KBM-7 (cell line): ENCODE measurements around the gene TMEM53.
A peak's percentile ranks its signal among the peaks of the same experiment; 100 is the strongest.
"Not testable (repeated sequence)": the region's sequence is repeated elsewhere in the genome, so short reads cannot be mapped to it uniquely, and the experiment has no call there.

Experiments used
- DNase-seq: peaks from one replicate; pipeline ENCODE4 v3.0.0-alpha.2; 2015
- in situ Hi-C: fragments of 300-500 bp; cut with MboI; formaldehyde crosslinking; loops from 2 replicates; pipeline ENCODE4 v1.14.3; 2020; ENCODE audit warnings: low sequenced_read_pairs, low pct_unique_long_range_greater_than_20kb, mixed read lengths

Gene TMEM53

DNA sequence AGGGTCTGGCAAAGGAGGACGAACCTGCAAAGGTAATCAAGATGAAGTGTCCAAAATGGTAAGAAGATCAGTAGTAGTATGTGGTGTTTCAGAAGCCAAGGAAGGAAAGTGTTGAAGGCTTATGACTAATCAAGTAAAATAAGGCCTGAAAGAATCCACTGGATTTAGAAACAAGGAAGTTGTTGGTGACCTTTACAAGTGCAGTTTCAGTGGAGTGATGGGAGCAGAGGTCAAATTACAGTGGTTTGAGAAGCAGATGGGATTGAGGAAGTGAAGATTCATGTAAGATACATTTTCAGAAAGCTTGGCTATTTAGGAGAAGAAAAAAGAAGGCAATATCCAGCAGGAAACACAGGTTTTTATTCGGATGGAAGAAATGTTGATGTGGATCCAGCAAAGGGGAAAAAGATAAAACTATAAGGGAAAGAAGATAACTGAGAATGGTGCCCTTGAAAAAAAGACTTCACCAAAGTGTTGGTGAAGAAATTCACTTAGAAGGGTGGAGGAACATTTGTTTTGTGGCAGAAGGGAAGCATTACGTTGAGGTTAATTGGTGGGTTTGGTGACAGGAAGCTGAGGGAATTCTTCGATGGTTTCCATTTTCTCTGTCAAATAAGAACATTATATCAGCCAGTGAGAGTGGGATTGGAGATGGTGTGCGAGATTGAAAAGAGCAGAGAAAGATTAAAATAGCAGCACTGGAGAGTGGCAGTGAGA, 2.4 kb upstream of the TMEM53 start:
- in situ Hi-C loops: no loop called here
- peak; percentile 89 for DNase-seq

DNA sequence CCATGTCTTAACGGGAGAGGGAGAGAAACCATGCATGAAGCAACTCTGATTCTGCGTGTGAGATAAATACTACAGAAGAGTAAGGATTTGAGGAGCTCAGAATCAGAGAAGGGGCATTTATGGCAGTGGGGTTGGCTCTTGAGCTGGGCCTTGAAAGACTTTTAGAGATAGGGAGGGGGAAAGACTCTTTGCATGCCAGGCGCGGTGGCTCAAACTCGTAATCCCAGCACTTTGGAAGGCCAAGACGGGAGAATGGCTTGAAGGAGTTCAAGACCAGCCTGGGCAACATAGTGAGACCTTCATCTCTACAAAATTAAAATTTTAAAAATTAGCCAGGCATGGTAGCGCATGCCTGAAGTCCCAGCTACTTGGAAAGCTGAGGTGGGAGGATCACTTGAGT, 905 bp upstream of the TMEM53 start:
- in situ Hi-C loops: no loop called here
- no peak for DNase-seq

DNA sequence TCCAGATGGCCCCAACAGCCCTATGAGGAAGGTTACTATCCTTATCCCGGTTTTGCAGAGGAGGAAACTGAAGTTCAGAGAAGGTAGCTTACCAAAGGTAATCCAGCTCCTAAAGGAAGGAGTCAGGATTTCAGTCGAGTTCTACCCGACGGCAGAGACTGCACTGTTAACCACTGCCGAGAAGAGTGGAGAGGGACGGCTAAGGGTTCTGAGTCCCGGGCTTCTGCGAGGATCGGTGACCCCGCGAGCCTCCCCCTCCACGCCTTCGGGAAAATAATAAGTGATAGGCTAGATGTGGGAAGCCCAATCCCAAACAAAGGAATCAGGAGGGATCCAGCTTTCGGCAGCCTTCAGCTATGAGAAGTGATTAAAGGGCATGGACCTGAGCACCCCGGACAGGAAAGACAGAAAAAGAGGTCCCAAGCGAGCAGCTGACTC, 587 bp downstream of the TMEM53 start:
- in situ Hi-C loops: no loop called here
- no peak for DNase-seq

DNA sequence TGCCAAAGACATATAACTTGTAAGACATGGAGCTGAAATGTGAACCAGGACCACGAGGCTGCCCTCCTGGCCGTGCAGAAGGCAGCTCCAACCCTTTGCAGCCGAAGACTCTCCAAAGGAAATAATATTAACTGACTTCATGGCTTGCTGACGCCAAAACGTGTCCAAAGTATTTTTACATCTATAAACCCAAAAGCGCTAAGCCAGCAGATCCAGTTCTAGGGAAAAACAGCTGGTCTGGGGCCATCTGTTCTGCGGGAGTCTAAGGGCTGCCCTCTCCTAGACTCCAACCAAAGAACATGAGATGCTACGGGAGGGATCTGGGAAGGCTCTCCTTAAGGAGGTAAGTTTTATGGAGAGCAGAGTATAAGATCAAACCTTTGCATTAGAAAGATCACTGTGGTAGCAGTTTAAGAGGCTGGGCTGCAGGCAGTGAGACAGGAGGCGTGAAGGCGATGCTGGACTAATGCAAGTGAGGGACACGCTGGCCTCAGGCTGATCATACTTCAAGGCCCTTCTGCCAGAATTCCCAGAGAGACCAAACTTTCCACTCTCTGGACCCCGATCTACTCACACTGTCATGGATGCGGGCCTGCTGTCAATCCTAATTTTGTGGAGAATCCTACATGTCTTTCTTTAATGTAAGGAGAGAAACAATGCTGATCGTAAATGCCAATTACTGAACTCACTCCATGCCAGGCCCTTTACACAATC, 1.2 kb downstream of the TMEM53 start:
- DNase-seq: no peak
- in situ Hi-C loops: no loop called here

DNA sequence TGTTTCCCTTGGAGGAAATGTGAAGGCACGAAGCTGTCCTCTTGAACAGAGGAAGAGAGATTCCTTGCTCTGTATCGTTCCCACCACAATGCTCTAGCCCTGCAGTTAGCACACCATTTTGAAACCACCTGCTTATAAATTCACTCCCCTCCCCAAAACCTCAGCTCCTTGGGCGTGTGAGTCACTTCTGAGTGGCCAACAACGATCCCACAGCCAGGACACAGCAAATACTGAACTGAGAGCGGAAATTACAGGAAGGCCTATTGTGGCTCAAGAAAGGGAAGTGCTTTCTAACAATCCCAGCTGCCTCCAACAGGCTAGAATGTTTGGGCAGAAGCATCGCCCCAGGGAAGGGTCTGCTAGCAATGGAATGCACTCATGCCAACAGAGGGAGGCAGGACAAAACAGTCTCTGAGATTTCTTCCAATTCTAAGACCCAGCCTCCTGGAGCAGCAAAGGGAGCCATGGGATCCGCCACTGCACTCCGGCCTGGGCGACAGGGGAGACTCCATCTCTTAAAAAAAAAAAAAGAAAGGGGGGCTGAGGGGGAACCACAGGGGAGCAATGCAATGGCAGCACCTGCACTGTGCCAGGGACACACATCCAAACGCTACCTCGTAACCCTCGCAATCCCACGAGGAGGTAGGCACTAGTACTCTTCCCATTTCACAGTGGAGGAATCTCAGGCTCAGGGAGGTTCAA, 1.9 kb downstream of the TMEM53 start:
- in situ Hi-C loops: no loop called here
- peak; percentile 98 for DNase-seq

DNA sequence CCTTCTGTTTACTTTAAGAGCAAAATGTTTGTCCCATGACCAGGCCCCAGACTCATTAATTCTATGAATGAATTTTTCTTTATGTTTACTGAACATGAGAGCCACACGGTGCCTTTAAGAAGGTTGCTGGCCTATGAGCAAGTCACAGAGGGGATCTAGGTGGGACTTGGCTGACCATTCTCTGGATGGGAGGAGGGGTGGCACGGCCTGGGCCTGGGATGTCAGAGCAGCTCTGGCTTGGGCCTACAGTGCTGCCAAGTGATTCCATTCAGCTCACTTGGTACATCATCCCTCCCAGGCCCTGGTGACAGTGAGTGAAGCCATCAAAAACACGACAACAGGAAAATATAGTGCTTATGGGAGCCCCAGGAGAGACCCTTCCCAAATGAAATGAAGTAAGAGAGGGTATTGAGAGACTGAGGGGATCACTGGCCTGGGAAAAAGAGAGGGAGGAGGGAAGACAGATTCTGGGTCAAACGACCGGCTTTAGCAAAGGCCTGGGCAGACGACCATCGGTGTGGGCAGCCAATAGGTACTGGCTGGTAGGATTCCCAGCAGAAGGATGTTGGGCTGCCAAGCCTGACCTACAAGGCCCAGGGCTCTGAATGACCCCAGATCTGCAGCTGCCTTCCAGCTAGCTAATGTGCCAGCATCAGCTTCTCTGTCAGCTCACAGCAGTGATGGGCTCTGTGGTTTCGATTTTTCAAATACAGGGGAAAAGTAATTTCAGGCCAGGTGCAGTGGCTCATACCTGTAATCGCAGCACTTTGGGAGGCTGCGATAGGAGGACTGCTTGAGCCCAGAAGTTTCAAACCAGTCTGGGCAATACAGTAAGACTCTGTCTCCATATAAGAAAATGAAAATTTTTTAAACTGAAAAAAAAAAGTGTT, 3.3 kb downstream of the TMEM53 start:
- in situ Hi-C loops: no loop called here
- DNase-seq: no peak

DNA sequence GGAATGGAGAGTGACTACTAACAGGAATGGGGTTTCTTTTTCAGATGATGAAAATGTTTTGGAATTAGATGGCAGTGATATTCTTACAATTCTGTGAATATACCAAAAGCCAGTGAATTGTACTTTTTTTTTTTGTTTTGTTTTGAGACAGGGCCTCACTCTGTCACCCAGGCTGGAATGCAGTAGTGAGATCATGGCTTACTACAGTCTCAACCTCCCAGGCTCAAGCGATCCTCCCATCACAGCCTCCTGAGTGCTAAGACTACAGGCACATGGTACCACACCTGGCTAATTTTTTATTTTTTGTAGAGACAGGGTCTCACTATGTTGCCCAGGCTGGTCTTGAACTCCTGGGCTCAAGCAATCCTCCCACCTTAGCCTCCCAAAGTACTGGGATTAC, 7.6 kb downstream of the TMEM53 start:
- in situ Hi-C loops: not testable (repeated sequence)

DNA sequence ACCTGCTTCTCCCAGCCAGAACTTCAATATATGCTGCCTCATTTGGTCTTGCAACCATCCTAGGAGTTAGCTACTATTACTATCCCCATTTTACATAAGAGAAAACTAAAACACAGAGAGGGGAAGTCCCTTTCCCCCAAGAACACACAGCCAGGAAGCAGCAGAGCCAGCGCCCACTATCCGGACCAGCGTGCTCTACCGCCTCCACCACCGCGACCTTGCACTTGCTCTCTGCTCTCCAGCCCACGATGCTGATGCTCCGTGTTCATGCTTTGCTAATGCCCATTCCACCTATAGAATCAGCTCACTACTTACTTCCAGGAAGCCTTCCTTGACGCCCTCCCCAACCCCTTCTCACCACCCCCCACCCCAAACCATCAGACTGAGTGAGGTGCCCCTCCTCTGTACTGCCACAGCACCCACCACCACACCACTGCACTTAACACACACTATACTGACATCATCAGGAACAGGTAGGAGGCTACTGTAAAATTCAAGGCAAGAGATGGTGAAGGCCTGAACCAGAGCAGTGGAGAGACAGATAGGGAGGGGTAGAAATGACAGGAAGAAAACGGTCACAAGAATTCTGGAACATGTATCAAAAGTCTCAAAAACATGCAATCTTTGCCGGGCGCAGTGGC, 9.4 kb downstream of the TMEM53 start:
- DNase-seq: peak; percentile 23
- in situ Hi-C loops: no loop called here

More for the DNA sequence above, 7.6 kb downstream of the TMEM53 start:
- not testable (repeated sequence) for DNase-seq

DNA sequence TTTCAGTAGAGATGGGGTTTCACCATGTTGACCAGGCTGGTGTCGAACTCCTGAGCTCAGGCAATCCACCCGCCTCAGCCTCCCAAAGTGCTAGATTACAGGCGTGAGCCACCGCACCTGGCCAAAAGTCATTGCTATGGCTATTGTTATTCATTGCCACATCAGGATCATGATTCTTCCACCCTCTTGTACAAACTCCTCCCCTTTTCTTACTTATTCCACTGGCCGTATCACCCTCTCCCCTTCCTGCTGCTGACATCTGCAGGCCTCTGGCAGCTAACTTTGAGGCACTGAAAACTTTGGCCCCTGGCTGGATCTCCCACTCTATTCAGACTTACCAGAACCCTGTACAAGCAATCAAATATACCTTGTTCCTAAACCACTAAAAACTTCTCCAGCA, 10.9 kb downstream of the TMEM53 start:
- in situ Hi-C loops: no loop called here
- DNase-seq: no peak

DNA sequence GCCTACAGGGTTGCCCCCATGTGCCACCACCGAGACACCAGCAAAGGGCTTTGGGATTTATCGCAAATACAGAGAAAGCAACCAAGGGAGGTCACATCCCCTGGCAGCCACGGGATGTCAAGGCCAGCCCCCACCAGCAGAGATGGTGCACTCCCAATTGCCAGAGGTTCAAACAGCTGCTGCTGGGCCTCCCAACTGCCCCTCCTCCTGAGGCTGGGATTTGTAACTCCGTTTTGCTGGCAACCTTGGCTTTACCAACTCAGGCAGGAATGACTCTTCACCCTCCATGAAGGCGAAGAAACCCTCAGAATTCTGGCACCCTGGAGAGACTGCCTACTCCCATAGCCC, 11.6 kb downstream of the TMEM53 start:
- in situ Hi-C loops: no loop called here

DNA sequence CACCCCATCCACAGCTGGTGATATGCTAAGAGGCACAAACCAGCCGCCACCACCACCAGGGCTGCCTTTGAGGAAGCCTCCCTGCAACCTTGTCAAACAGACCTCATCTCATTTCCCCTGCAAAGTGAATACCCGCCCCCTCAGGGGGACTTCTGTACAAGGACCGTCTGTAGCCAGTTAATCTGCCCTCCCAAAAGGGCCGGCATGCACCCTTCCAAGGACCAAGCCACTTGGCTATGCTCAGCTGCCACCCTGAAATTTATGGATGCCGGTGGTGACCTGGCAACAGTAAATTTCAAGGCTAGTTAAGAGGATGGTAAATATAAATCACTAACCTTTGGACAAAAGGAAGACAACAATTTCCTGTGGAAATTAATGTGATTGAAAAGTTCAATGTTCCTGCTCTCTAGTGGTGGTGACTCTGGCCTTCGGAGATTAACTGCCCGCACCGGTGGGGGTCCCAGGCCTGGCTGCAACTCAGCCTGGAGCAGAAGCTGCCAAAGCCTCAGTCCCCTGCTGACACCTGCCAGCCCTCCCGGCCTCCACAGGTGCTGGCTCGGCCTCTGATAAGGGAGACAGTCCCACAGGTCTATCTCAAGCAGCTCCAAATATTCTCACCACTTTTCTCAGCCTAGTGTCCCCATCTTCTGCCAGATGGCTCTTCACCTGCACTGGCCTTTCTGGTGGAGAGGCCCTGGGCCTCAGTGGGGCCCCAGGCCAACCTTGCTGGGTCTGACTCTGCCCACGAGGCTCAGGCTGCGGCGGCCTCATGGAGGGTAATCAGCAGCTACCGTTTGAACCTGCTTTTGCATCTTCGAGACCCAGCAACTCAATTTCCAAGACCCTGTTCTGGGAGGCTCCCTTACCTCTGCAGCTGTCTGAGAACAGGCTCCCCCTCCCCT, 12.2 kb downstream of the TMEM53 start:
- no peak for DNase-seq
- in situ Hi-C loops: no loop called here

More for the DNA sequence above, 11.6 kb downstream of the TMEM53 start:
- DNase-seq: no peak

DNA sequence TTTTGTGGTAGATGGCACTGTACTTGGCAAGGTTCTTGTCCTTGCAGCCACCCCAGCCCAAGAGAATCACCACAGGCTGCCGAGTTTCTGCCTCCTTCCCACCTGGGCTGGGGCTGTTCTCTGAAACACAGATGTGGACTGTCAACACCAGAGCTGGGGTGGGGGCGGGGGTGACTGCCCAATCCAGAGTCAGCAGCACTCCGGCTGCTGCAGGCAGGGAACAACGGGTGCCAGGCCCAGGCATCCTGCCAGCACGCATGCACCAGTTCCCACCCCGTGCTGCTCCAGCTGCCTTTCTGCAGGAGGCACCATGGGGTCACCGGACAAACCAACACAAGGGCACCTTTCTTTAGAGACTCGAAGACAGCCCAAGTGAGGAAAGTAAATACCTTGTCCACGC, 14.1 kb downstream of the TMEM53 start:
- in situ Hi-C loops: no loop called here
- no peak for DNase-seq

DNA sequence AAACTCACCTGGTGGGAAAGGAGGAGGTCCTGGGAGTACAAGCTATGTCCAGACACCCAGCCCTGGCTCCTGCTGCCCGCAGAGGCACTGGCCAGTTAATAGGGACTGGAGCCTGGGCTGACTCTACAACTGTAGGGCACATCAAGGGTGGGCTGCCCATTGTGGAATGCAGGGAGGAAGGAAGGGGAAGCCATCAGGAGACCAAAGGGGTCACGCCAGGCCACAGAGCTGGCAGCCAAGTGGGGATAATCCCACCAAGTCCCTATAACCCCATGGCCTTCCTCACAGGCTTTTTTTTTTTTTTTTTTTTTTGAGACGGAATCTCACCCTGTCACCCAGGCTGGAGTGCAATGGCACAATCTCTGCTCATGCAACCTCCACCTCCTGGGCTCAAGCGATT, 14.7 kb downstream of the TMEM53 start:
- in situ Hi-C loops: no loop called here

DNA sequence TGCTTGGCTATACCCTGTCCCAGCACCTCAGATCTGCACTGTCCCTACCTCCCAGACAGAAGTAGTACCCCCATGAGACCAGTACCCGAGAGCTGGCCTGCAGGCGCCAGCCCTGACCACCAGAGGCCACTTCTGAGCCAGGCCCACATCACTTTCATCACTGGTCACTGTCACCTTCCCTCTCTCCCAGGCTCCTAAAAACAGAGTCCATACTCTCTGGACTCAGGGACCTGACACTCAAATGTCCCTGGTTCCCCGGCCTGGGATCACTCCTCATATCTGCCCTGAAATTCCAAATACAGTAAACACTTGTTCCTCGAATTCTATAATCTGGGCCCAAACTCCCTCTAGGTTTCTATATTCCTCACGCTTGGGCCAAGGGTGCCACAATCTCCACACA, 18.7 kb downstream of the TMEM53 start:
- peak; percentile 51 for DNase-seq
- in situ Hi-C loops: no loop called here

More for the DNA sequence above, 14.7 kb downstream of the TMEM53 start:
- no peak for DNase-seq

DNA sequence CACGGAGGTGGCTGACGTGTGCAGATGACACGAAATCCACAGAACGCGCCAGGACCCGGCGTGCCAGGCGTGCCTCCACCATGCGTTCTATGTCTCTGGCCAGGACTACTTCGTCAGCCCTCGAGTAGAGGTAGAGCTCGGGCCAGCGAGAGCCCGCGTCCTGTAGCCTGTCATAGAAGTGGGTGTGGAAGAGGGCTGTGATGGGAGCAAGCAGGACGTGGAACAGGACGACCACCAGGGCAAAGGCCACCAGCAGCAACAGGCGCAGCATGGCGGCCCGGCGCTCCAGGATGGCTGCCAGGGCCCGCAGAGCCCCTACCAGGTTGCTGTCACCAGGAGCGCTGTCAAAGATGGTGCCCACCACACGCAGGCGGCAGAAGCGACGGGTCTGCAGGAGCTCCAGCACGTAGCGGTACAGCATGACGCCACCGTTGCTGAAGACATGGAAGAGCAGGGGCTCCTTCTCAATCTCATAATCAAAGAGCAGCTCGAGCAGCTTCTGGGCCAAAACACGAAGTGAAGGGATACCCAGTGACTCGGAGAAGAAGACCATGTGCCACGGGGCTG, 19.6 kb downstream of the TMEM53 start:
- DNase-seq: no peak
- in situ Hi-C loops: no loop called here

DNA sequence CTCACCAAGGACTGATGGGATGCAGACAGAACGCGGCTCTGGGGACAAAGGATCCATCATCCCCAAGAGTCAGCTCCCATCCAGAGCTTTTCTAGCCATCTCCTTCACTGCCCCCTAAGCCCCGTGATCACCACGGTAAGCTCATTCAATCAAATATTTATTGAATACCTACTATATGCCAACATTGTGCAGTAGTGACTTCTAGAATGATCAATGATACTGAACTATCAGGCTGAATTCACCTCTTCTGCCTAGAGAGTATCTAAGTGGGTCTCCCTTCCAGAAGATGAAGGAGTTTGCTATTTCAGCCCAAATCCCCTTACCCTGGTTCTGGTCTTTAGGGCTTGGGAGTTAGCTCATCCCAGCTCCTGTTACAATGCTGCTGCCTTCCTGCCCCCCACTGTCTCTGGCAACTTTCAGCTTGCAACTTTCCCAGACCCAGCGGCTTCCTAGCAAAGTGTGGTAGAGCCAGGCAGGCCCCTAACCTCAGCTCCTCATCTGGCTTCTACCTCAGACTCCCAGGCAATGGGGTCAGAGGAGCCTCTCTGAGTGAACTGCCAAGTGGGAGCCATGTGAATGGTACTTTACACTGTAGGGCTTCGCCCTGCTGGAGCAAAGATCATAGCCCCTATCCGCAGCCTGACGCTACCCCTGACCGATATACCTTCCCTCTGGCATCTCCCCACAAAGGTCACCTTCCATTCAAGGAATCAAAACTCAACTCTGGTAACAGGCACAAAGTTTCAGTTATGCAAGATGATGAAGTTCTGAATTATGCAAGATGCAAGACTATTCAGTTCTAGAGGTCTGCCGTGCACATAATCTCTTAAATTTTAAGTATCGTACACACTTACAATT, 20.9 kb downstream of the TMEM53 start:
- in situ Hi-C loops: no loop called here
- DNase-seq: no peak
